Measurements from ENCODE around the gene KIAA1671. TPM values are rescaled to one million over a fixed set of nuclear protein-coding genes. Genes with fewer than 3 reads are reported as not detected.
"Not testable (repeated sequence)": the region's sequence is repeated elsewhere in the genome, so short reads cannot be mapped to it uniquely, and the experiment has no call there.

The KIAA1671 gene
- polyA plus RNA-seq, 1 of the 3 experiments (the other 2 are of a cell fraction): 7.4 TPM

- POLR2A ChIA-PET: no interaction called here
- H3F3A ChIP-seq (replicated peaks; ENCODE audit: insufficient read depth): no peaks in the 10 kb centered on the region
- TF ChIP-seq RAD21 (IDR thresholded peaks at IDR 0.05; ENCODE audit: low read length): no peak
- no peak for TF ChIP-seq PBX3 (IDR thresholded peaks at IDR 0.05)
- TF ChIP-seq ELF1 (IDR thresholded peaks at IDR 0.05): no peak
- TF ChIP-seq RFX5 (IDR thresholded peaks at IDR 0.05; ENCODE audit: low read length): no peak
- no peak for TF ChIP-seq GABPA (IDR thresholded peaks at IDR 0.05; ENCODE audit: low read depth)
- TF ChIP-seq YY1 (IDR thresholded peaks at IDR 0.05; ENCODE audit: low read depth): no peak
- no peak for TF ChIP-seq RCOR1 (IDR thresholded peaks at IDR 0.05; ENCODE audit: low read length)
- no peak for TF ChIP-seq SIN3A (IDR thresholded peaks at IDR 0.05; ENCODE audit: borderline replicate concordance, low read depth, low read length)
- no peak for TF ChIP-seq TAF1 (IDR thresholded peaks at IDR 0.05; ENCODE audit: borderline replicate concordance, low read depth, low read length)
- TF ChIP-seq JUND (IDR thresholded peaks at IDR 0.05): no peak
- no peak for TF ChIP-seq POLR2AphosphoS5 (IDR thresholded peaks at IDR 0.05; ENCODE audit: low read depth, low read length)
- no peak for TF ChIP-seq EZH2phosphoT487 (IDR thresholded peaks at IDR 0.05; ENCODE audit: borderline replicate concordance, low read depth)
- TF ChIP-seq MXI1 (IDR thresholded peaks at IDR 0.05; ENCODE audit: low read depth, low read length): no peak
- TF ChIP-seq NFIC (IDR thresholded peaks at IDR 0.05; ENCODE audit: borderline replicate concordance): no peak
- H3K27me3 ChIP-seq (ENCODE audit: insufficient read depth): no peaks in the 10 kb centered on the region
- H3K4me3 ChIP-seq (ENCODE audit: low read depth in 2 of 2, low read length in 1 of 2): no peak overlapping the region
- H3K9me2 ChIP-seq: no peaks in the 10 kb centered on the region
- H2AFZ ChIP-seq (ENCODE audit: low read depth): no peak overlapping the region
- 75% methylated on average over 5 of the region's 5 CpGs for WGBS (ENCODE audit: low lambda C conversion rate)
- no peak overlapping the region for H3K27ac ChIP-seq (ENCODE audit: low read depth in 2 of 2, low read length in 1 of 2)
- H3K4me2 ChIP-seq: no peak overlapping the region
- H4K20me1 ChIP-seq (ENCODE audit: insufficient read depth): no peaks in the 10 kb centered on the region
- H3K9ac ChIP-seq: no peak overlapping the region
- no peaks in the 10 kb centered on the region for H3K9me3 ChIP-seq
- peaks cover 0 to 4% of the 10 kb centered on the region in 2 experiments; a peak in 1 of 4 replicates for H3K4me1 ChIP-seq (ENCODE audit: control insufficient read depth in 1 of 2, insufficient read depth in 2 of 2, low read depth in 1 of 2, low read length in 1 of 2)
- CTCF ChIA-PET: interaction anchor here (0.6 to 1.8 kb wide), 3 partner anchors 321 to 540 kb away, joined by 3 to 6 read pairs (median 3); no protein-coding TSS in a partner anchor
- H3K36me3 ChIP-seq (replicated peaks in 1 of 2; ENCODE audit: control insufficient read depth in 1 of 2, insufficient read depth in 2 of 2, low read length in 1 of 2): no peaks in the 10 kb centered on the region
- H3K79me2 ChIP-seq (ENCODE audit: insufficient read depth): no peaks in the 10 kb centered on the region
- DNase-seq: no peak
Measured at GRCh38 chr22:25232301-25232700, 279.8 kb downstream of the KIAA1671 start.

- H3K27me3 ChIP-seq (ENCODE audit: insufficient read depth); H3K27ac ChIP-seq (ENCODE audit: low read depth in 2 of 2, low read length in 1 of 2); H3K79me2 ChIP-seq (ENCODE audit: insufficient read depth); H3K9me3 ChIP-seq; H3K4me3 ChIP-seq (ENCODE audit: low read depth in 2 of 2, low read length in 1 of 2); H3K4me1 ChIP-seq (ENCODE audit: control insufficient read depth in 1 of 2, insufficient read depth in 2 of 2, low read depth in 1 of 2, low read length in 1 of 2); H3K4me2 ChIP-seq; POLR2A ChIA-PET; H4K20me1 ChIP-seq (ENCODE audit: insufficient read depth); H3K9ac ChIP-seq; H2AFZ ChIP-seq (ENCODE audit: low read depth); DNase-seq; H3K9me2 ChIP-seq; H3F3A ChIP-seq (replicated peaks; ENCODE audit: insufficient read depth); H3K36me3 ChIP-seq (replicated peaks in 1 of 2; ENCODE audit: control insufficient read depth in 1 of 2, insufficient read depth in 2 of 2, low read length in 1 of 2): not testable (repeated sequence)
- CTCF ChIA-PET: interaction anchor here (3.9 kb wide), 1 partner anchor 539 kb away, joined by 52 read pairs; no protein-coding TSS in a partner anchor
Measured at GRCh38 chr22:25233706-25234105, 281.2 kb downstream of the KIAA1671 start.
